Peyer's patch (tissue), 4 donors: ENCODE data around the gene SLC34A1. TPM values are rescaled to one million over a fixed set of nuclear protein-coding genes. Genes with fewer than 3 reads are reported as not detected.

Source experiments
- DNase-seq, 3 donors: peaks; one replicate each; pipeline ENCODE4 v3.0.0-alpha.2; 2017 to 2019
- H3K27ac ChIP-seq, 4 donors: fragments of 200-600 bp; sonication (generic); one replicate each; pipeline ENCODE4 v1.5.1; 2016 to 2019
- H3K27me3 ChIP-seq, 2 donors: fragments of 200-600 bp; sonication (generic); one replicate each; pipeline ENCODE4 v1.5.1; 2019
- H3K36me3 ChIP-seq, 3 donors: fragments of 200-600 bp; sonication (generic); one replicate each; pipeline ENCODE4 v1.5.1; 2016 to 2019
- H3K4me1 ChIP-seq, 4 donors: fragments of 200-600 bp; sonication (generic); one replicate each; pipeline ENCODE4 v1.5.1; 2016 to 2019
- H3K4me3 ChIP-seq, 4 donors: fragments of 200-600 bp; sonication (generic); 1 replicate in 3 of 4; 2 replicates in 1 of 4; pipeline ENCODE4 v1.5.1; 2016 to 2019; ENCODE audit warnings: mild to moderate bottlenecking in 1 of 4
- H3K9me3 ChIP-seq, 4 donors: fragments of 200-600 bp; sonication (generic); one replicate each; pipeline ENCODE4 v1.5.1; 2016 to 2019; ENCODE audit warnings: mild to moderate bottlenecking in 1 of 4
- CTCF ChIP-seq, 6 experiments: fragments of 450-650 bp in 4 of 6; fragments of 200-600 bp in 2 of 6; sonication (generic) in 1 of 6; IDR thresholded peaks; one replicate each; pipeline ENCODE4 v1.5.1; 2017 to 2019; ENCODE audit warnings: antibody characterized with exemption in 6 of 6, mild to moderate bottlenecking in 3 of 6, moderate library complexity in 1 of 6
- POLR2A ChIP-seq, 2 donors: fragments of 450-650 bp; IDR thresholded peaks; one replicate each; pipeline ENCODE4 v1.5.1; 2017; ENCODE audit warnings: antibody characterized with exemption in 2 of 2, mild to moderate bottlenecking in 2 of 2, moderate library complexity in 2 of 2
- total RNA-seq, 4 donors: library from RNA; depleted of rRNA; stranded (reverse); fragments of >200 nt; gene quantifications; one replicate each; pipeline ENCODE4 v1.1.0, GENCODE V29; 2016

SLC34A1 gene
- total RNA-seq, 4 donors from 2014 or later, result 0.35 TPM; not detected in 3

DNA sequence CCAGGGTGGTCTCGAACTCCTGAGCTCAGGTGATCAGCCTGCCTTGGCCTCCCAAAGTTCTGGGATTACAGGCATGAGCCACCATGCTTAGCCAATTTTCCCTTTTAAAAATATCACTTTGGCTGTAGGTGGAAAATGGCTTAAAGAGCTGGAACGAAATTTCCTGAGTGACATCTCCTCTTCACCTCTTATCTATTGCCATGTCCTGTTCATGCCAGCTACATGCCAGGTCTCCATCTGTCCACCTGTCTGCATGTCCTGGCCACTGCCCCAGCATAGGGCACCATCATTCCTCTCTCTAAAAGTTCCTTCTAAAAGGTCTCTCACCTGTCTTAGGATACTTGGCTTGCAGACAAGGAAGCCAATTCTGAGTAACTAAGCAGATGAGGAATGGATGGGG lies 39.4 kb downstream of the SLC34A1 start:
- no peak for DNase-seq
- TF ChIP-seq POLR2A (IDR thresholded peaks at IDR 0.05), result no peak
- no peak for TF ChIP-seq CTCF (IDR thresholded peaks at IDR 0.05)
- peaks cover 0 to 24% (median 12%) of the 10 kb centered on the region in 4 donors for H3K4me1 ChIP-seq
- no peaks in the 10 kb centered on the region for H3K9me3 ChIP-seq
- H3K36me3 ChIP-seq, result no peaks in the 10 kb centered on the region
- no peak overlapping the region for H3K4me3 ChIP-seq
- no peaks in the 10 kb centered on the region for H3K27me3 ChIP-seq
- H3K27ac ChIP-seq, result no peak overlapping the region

GRCh38 chr5:177425196-177425800 lies 41.1 kb downstream of the SLC34A1 start:
- Histone ChIP-seq H3K27ac (peak overlapping the region; percentile 92 to 95 (median 94)), H3K4me1 (peaks cover 0 to 32% (median 24%) of the 10 kb centered on the region in 4 donors), H3K36me3 (peaks cover 0 to 3% (median 0%) of the 10 kb centered on the region in 3 donors), H3K9me3 (no peaks in the 10 kb centered on the region), H3K27me3 (no peaks in the 10 kb centered on the region), H3K4me3 (peak overlapping the region; percentile 53 to 74 (median 57))
- no peak for DNase-seq
- TF ChIP-seq CTCF (IDR thresholded peaks at IDR 0.05), result no peak
- TF ChIP-seq POLR2A (IDR thresholded peaks at IDR 0.05), result no peak

GRCh38 chr5:177425801-177426565 lies 41.7 kb downstream of the SLC34A1 start:
- peak; percentile 99 to 100 (median 100) for DNase-seq
- Histone ChIP-seq H3K27ac (peak overlapping the region; percentile 92 to 95 (median 94)), H3K36me3 (peaks cover 0 to 10% (median 0%) of the 10 kb centered on the region in 3 donors), H3K4me1 (peaks cover 0 to 38% (median 31%) of the 10 kb centered on the region in 4 donors), H3K4me3 (peak overlapping the region; percentile 53 to 74 (median 57)), H3K27me3 (no peaks in the 10 kb centered on the region), H3K9me3 (no peaks in the 10 kb centered on the region)
- TF ChIP-seq POLR2A (IDR thresholded peaks at IDR 0.05) (peak; percentile 95 to 96), CTCF (IDR thresholded peaks at IDR 0.05) (no peak)

DNA sequence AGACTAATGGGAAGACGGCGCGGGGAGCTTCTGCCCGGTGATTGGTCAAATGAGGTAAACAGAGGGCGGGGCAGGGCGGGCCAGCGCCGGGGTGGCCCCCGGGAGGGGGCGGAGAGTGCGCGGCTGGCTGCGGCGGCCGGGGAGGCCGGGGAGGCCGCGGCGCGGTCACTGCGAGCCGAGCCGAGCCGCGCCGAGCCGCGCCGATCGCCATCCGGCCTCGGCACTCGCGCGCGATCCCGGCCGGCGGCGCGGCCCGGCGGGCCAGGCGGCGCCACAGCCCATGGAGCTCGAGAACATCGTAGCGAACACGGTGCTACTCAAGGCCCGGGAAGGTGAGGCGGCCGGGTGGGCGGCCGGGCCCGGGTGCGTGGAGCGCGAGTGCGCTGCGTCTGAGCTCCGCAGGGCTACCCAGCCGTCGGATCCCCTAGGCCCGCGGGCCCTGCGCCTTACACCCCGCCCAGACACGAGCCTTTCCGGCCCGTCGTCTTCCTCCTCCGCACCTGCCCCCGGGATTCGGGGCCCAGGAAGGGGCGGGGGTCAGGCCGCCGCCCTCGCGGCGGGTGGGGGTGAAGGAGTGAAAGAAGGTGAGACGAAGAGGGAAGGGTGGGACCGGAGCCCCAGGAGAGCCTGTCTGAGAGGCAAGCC lies 42.5 kb downstream of the SLC34A1 start, which contains the start of gene GRK6:
Gene GRK6, plus strand, starts transcription at position 111 of the 645 bp plus-strand sequence. Its CDS starts 170 bp downstream, at position 281.
- DNase-seq, result peak; percentile 75 to 87 (median 76)
- Histone ChIP-seq H3K27ac (peak within 1 kb of the TSS; percentile 92 to 98 (median 94)), H3K9me3 (no peaks in the 10 kb centered on the region), H3K4me1 (peaks cover 0 to 44% (median 36%) of the 10 kb centered on the region in 4 donors), H3K4me3 (peak within 1 kb of the TSS; percentile 74 to 93 (median 90)), H3K36me3 (peaks cover 0 to 15% (median 0%) of the 10 kb centered on the region in 3 donors), H3K27me3 (no peaks in the 10 kb centered on the region)
- peak in 1 of 2 donors; percentile 89 for TF ChIP-seq POLR2A (IDR thresholded peaks at IDR 0.05)
- TF ChIP-seq CTCF (IDR thresholded peaks at IDR 0.05), result peak in 1 of 6 experiments; percentile 4

DNA sequence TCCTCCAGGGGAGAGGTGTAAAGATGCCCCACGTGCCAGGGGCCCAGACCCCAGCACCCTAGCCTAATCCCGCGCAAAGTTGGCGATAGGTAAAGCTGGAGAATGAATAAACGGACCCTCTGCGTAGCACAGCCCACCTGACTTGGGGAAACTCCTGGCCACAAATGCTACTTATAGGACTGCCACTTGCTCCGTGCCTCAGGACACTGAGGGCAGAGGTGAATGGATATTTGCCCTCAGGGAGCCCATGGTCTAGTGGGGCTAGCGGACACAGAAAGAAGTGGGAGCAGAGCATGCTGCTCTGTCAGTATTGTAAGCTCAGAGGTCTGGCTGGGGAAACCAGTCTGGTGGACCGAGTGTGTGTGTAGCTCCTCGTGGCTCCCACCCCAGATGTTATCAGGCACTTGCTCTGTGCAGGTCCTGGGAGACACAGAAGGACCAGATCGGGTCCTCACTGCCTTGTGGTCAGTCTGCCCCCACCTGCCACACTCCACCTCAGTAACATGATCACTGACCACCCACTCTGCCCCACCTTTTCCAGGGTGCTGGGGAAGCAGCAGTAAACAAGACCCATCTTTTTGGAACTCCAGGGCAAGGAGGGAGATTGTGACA lies 43.1 kb downstream of the SLC34A1 start:
- TF ChIP-seq POLR2A (IDR thresholded peaks at IDR 0.05), result no peak
- no peak for TF ChIP-seq CTCF (IDR thresholded peaks at IDR 0.05)
- H3K36me3 ChIP-seq, result peaks cover 0 to 21% (median 0%) of the 10 kb centered on the region in 3 donors
- H3K4me3 ChIP-seq, result peak overlapping the region; percentile 74 to 93 (median 90)
- peak overlapping the region; percentile 92 to 98 (median 94) for H3K27ac ChIP-seq
- H3K9me3 ChIP-seq, result no peaks in the 10 kb centered on the region
- H3K4me1 ChIP-seq, result peaks cover 0 to 50% (median 39%) of the 10 kb centered on the region in 4 donors
- no peaks in the 10 kb centered on the region for H3K27me3 ChIP-seq
- DNase-seq, result peak in 1 of 3 donors; percentile 56
